H1 (cell line): ENCODE results near the gene RAPGEF5.

Experiments used
- ASH2L ChIP-seq: fragments of 200-600, 300-600 bp; sonication (generic); IDR thresholded peaks from one replicate; pipeline ENCODE4 v1.7.1; 2017; ENCODE audit warnings: low read length
- CTCF ChIP-seq, 3 experiments: IDR thresholded peaks; 1 replicate in 2 of 3; 2 replicates in 1 of 3; pipeline versions ENCODE4 v1.5.1 to v1.6.1; 2011; ENCODE audit warnings: low read length in 3 of 3, mild to moderate bottlenecking in 3 of 3, inconsistent platforms in 2 of 3, low read depth in 1 of 3, moderate library complexity in 1 of 3; ENCODE audit not compliant: insufficient read depth in 1 of 3; ENCODE audit errors: control extremely low read depth in 1 of 3
- JUND ChIP-seq: IDR thresholded peaks from 2 replicates; pipeline ENCODE4 v1.6.1; 2011; ENCODE audit warnings: mild to moderate bottlenecking, improper control_type of control experiment, low read length
- KDM5A ChIP-seq: fragments of 200-600 bp; IDR thresholded peaks from 2 replicates; pipeline ENCODE4 v1.7.1; 2012; ENCODE audit warnings: mild to moderate bottlenecking, low read length, inconsistent platforms, mixed read lengths
- MAFK ChIP-seq: IDR thresholded peaks from 2 replicates; pipeline ENCODE4 v1.6.1; 2012; ENCODE audit warnings: low read depth, mild to moderate bottlenecking, improper control_type of control experiment, low read length
- NRF1 ChIP-seq: IDR thresholded peaks from 2 replicates; pipeline ENCODE4 v1.6.1; 2011; ENCODE audit warnings: mild to moderate bottlenecking, low read depth, low read length, improper control_type of control experiment
- RAD21 ChIP-seq, 2 experiments: IDR thresholded peaks in 1 of 2; conservative IDR thresholded peaks in 1 of 2; 2 replicates each; pipeline ENCODE4 v1.6.1; 2011; ENCODE audit warnings: low read depth in 2 of 2, low read length in 2 of 2, improper control_type of control experiment in 1 of 2, inconsistent platforms in 1 of 2, mild to moderate bottlenecking in 1 of 2, moderate library complexity in 1 of 2

DNA sequence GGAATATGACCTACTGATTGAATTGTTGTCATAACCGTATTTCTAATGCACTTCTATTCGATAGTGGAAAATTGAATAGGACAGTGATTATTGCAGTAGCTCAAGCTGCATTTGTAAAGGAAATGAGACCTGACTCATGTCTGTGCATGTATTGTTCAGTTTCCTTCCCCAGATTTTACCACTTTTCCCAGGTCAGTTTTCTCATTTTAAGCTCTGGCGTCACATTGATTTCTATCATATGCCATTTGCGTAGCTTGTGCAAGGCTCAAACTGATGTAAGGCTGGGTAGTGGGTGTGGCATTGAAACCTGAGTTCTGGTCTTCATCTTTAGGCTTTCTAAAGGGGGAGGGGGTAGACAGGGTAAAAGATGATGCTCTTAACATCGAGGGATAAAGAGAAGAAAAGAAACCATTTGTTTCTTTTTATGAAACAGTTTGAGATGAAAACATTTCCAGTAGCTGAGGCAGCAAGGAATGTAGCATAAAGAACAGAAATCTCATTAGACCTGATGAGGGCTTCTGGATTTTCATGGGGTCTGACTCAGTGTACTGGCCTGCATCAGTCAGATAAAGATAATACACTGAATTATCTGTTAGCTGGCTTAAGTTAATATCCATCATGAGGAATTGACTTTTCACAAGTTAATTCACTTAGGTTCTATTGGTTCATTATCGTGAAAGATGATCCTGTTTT is 229.0 kb downstream of the RAPGEF5 start:
- TF ChIP-seq KDM5A (no peak), CTCF (IDR thresholded peaks at IDR 0.05; ENCODE audit: control extremely low read depth in 1 of 3, insufficient read depth in 1 of 3, low read depth in 1 of 3, low read length in 3 of 3) (no peak), JUND (no peak), ASH2L (no peak), MAFK (no peak), NRF1 (no peak), RAD21 (IDR thresholded peaks at IDR 0.05 in 1 of 2, conservative IDR thresholded peaks at IDR 0.05 in 1 of 2; ENCODE audit: low read depth in 2 of 2, low read length in 2 of 2) (no peak)
